22Rv1 (cell line): ENCODE measurements around the gene HIPK3.
"Not testable (repeated sequence)": the region's sequence is repeated elsewhere in the genome, so short reads cannot be mapped to it uniquely, and the experiment has no call there.

Source experiments
- H3K27ac ChIP-seq: fragments of 450-650 bp; 2 replicates; pipeline ENCODE4 v1.5.1; 2017
- ZFX ChIP-seq: fragments of 450-650 bp; IDR thresholded peaks from 2 replicates; pipeline ENCODE4 v1.6.1; 2017; ENCODE audit warnings: antibody characterized with exemption, borderline replicate concordance
- TF ChIP-seq, protein P1 (sequence below): fragments of 450-650 bp; IDR thresholded peaks from 2 replicates; pipeline ENCODE4 v1.5.1; 2017; ENCODE audit warnings: mild to moderate bottlenecking

Gene HIPK3

DNA sequence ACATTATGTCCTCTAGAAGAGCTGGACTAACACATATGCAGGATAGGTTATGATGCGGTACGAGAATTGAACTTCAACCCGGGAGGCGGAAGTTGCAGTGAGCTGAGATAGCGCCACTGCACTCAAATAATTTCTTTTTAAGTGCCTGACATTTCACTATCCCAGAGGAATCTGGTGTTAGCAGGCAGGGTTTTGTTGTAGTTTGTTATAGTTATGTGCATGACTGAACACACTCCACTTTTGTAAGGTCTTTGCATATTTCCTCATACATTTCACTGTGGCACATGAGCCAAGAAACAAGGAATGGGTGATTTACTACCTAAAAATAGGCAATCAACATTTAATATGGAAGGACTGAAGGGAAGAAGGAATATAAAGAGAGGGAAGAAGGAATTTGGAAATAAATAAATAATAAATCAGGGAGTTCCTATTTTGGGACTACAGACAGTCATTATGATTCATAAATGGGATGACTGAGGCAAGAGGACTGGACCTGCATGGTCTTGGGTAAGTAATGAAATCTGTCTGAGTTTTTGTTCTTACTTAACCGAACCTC lies 8.7 kb upstream of the HIPK3 start:
- TF ChIP-seq, protein P1, sequence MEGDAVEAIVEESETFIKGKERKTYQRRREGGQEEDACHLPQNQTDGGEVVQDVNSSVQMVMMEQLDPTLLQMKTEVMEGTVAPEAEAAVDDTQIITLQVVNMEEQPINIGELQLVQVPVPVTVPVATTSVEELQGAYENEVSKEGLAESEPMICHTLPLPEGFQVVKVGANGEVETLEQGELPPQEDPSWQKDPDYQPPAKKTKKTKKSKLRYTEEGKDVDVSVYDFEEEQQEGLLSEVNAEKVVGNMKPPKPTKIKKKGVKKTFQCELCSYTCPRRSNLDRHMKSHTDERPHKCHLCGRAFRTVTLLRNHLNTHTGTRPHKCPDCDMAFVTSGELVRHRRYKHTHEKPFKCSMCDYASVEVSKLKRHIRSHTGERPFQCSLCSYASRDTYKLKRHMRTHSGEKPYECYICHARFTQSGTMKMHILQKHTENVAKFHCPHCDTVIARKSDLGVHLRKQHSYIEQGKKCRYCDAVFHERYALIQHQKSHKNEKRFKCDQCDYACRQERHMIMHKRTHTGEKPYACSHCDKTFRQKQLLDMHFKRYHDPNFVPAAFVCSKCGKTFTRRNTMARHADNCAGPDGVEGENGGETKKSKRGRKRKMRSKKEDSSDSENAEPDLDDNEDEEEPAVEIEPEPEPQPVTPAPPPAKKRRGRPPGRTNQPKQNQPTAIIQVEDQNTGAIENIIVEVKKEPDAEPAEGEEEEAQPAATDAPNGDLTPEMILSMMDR: no peak
- no peak for TF ChIP-seq ZFX
- H3K27ac ChIP-seq: no peak overlapping the region

DNA sequence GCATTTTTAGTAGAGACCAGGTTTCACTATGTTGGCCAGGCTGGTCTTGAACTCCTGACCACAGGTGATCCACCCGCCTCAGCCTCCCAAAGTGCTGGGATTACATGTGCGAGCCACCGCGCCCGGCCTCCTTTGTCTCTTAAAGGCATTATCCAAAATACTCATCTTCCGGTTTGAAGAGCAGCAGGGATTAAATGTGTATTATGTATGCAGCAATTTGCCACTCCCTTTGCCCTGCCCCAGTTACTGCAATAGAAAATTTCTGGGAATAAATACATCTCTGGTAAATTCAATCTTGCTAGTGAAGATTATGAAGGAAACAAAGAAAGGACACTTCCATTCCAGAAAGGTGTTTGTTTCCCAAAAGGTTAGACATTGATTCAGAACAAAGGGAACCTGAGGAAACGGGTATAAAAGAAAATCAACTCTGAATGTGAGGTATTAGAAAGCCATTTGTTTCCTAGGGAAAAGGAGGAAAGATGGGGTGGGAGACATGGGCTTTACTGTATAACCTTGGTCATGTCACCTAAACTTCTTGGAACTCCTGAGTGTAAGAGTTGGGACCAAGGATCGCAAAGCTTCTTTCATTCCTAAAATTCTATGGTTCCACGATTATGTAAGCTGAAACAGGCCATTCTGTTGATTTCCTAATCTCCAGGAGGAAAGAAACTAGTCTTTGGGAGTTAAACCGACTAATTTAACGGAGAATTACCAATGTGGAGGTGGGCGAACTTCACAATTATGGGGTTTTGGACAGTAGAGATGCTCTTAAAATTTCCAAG lies 959 bp upstream of the HIPK3 start:
- TF ChIP-seq, protein P1: no peak
- TF ChIP-seq ZFX: no peak
- H3K27ac ChIP-seq: peak overlapping the region; percentile 88; the same call in 1 of the 2 replicates

DNA sequence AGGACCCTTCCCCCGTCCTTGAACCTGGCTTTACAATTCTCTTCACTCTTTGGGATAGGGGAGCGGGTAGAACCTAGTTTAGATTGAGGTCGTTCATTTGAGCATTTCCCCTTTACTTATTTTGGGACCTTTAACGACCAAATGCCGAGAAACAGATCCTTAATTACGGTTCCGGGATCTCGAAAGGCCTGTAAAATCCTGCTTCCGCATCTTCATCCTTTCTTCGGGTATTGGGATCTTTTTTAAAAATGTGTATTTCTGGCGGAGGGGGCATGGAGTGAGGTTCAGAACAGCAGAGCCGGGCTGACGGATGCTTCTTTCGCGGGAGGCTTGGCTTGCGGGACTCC lies 395 bp upstream of the HIPK3 start:
- peak overlapping the region; percentile 88 for H3K27ac ChIP-seq
- TF ChIP-seq ZFX: no peak
- TF ChIP-seq, protein P1: no peak

DNA sequence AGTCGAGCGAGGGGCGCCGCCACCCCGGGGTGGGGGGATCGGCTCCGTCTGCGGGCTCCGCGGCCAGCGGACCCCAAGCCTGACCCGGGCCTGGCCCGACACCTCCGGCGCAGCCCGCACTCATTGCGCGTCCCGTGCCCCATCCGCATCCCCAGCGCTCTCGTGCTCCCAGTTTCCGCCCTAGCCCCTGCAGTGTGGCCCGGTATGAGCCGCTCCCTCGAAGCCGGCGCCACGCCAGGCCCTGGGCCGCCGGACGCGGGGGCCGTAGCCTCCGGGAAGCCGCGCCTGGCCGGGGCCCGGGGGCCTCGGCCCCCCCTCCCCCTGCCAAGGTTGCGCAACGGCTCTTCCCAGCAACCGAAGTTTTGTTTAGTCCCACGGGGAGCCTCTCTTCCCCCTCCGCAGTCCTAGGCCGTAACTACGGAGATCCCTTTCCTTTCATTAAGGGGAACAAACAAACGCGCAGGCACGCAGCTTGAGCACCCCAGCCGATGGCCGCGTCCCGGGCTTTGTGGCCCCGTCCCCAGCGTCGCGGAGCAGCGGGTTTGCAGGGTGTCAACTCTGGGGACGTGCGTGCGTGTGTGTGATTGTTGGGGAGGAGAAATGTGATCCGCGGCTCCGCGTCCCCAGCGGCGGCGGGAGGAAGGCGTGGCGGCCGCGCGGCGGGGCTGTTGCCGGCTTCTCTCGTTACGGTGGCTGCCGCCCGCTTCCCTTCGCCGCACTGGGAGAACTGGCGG lies 883 bp downstream of the HIPK3 start:
- peak overlapping the region; percentile 88 for H3K27ac ChIP-seq
- TF ChIP-seq, protein P1: peak; percentile 34
- TF ChIP-seq ZFX: no peak

DNA sequence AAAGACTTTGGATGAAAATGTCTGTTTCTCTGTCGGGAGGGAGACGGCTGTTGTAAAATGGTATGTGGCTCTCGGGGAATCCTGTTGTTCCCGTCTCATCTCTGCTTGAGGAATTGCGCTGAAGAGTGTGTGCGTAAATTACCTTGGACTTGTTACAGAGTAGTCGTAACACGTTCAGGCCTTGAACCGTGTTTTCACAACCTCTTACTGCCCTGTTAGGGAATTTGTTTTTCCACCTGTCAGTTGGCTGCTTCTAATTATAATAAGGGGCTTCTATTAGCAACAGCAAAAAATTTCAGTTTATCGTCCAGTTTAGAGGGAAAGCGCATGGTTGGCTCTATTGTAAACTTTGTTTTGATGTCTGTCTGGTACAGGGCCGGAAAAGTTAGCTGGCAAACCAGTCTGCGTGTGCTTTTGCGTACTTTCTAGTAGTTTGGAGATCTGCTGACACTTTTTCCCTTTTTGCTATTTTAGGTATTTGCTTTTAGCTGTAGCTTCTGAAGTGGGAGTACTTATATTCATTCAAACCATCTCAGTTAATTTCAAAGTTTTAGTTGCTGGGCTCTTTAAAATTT lies 1.5 kb downstream of the HIPK3 start:
- H3K27ac ChIP-seq: peak overlapping the region; percentile 88
- TF ChIP-seq ZFX: no peak
- TF ChIP-seq, protein P1: peak; percentile 3; the same call in 1 of the 2 replicates

DNA sequence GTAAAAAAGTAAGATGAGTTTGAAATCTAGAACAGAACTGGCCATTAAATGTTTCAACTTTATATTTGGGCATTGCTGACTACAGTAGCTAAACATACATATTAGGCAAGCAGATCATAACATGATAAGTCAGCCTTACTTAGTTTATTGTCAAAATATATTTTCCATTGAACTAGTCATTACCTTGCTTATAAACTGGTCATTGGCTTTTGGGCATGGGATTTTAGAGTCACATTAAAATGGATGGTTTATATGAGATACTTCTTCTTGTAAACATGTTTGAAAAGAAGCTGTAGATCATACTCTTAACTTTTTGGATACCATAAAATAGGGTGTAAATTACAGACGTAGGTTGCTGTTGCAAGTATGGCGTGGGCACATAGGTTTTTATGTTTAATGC lies 2.7 kb downstream of the HIPK3 start:
- TF ChIP-seq, protein P1: no peak
- TF ChIP-seq ZFX: no peak
- peak overlapping the region; percentile 88; the same call in 1 of the 2 replicates for H3K27ac ChIP-seq

DNA sequence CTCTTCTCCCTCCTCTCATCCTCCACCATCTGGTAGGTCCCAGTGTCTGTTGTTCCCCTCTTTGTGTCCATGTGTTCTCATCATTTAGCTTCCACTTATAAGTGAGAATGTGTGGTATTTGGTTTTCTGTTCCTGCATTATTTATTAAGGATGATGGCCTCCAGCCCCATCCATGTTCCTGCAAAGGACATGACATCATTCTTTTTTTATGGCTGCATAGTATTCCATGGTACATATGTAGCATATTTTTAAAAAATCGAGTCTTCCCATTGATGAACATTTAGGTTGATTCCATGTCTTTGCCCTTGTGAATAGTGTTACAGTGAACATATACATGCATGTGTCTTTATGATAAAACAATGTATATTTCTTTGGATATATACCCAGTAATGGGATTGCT lies 4.2 kb downstream of the HIPK3 start:
- H3K27ac ChIP-seq: not testable (repeated sequence)
